HG03135 (cell line): Measurements from ENCODE around the gene TMEM121.

Experiments
- ATAC-seq: cut with Tn5 transposase; IDR thresholded peaks from one replicate; pipeline ENCODE4 v1.9.1; 2021; ENCODE audit warnings: mild to moderate bottlenecking, moderate library complexity; ENCODE audit not compliant: unreplicated experiment

TMEM121 gene

GRCh38 chr14:105525861-105526775 is at the start of gene TMEM121:
Gene TMEM121 (plus strand): TSS chr14:105526583. CDS start chr14:105528835, 2,252 bp downstream.
- no peak for ATAC-seq

- ATAC-seq, result no peak
Observed at GRCh38 chr14:105476831-105477659, 49.3 kb upstream of the TMEM121 start.

- no peak for ATAC-seq
Observed at GRCh38 chr14:105477660-105478397, 48.6 kb upstream of the TMEM121 start.

GRCh38 chr14:105478398-105479251 is 47.8 kb upstream of the TMEM121 start:
- no peak for ATAC-seq

- no peak for ATAC-seq
Observed at GRCh38 chr14:105479431-105480158, 46.8 kb upstream of the TMEM121 start.

GRCh38 chr14:105480199-105480746 is 46.1 kb upstream of the TMEM121 start:
- ATAC-seq, result no peak

GRCh38 chr14:105480807-105481801 is 45.3 kb upstream of the TMEM121 start:
- ATAC-seq, result peak; percentile 46

- ATAC-seq, result peak; percentile 45
Observed at GRCh38 chr14:105481886-105482457, 44.4 kb upstream of the TMEM121 start.

GRCh38 chr14:105482486-105483110 is 43.8 kb upstream of the TMEM121 start:
- ATAC-seq, result no peak

- ATAC-seq, result no peak
Observed at GRCh38 chr14:105483300-105484068, 42.9 kb upstream of the TMEM121 start.

- ATAC-seq, result no peak
Observed at GRCh38 chr14:105484069-105484996, 42.0 kb upstream of the TMEM121 start.

GRCh38 chr14:105484997-105485393 is 41.4 kb upstream of the TMEM121 start:
- ATAC-seq, result no peak

GRCh38 chr14:105485739-105486162 is 40.6 kb upstream of the TMEM121 start:
- ATAC-seq, result no peak

GRCh38 chr14:105486163-105486973 is 40.0 kb upstream of the TMEM121 start, which contains the start of gene CRIP1:
Gene CRIP1 (plus strand): TSS chr14:105486886. CDS start chr14:105487260, 374 bp downstream.
- ATAC-seq, result no peak
